A549 (cell line): Measurements from ENCODE around the gene SH2D3A. TPM values are rescaled to one million over a fixed set of nuclear protein-coding genes. Genes with fewer than 3 reads are reported as not detected.
A peak's percentile ranks its signal among the peaks of the same experiment; 100 is the strongest.

Experiments used
- ATAC-seq, 2 experiments: fragments of 200-7000 bp in 1 of 2; fragments of >200 bp in 1 of 2; cut with Nextera tagmentation in 1 of 2; cut with Tn5 transposase in 1 of 2; 3 replicates each; pipeline versions ENCODE4 v1.8.0 to v1.9.1; 2018 to 2020; ENCODE audit warnings: mild to moderate bottlenecking in 1 of 2, moderate library complexity in 1 of 2
- CTCF ChIA-PET: fragments of 300-600 bp; sonication (Branson Sonifier 250); formaldehyde crosslinking; extraction: SDS; loops from one replicate; lab custom pipeline; 2021; ENCODE audit warnings: antibody characterized with exemption, inconsistent platforms; lab: Yijun Ruan, JAX
- POLR2A ChIA-PET: fragments of 350-600 bp; formaldehyde crosslinking; extraction: SDS; loops from one replicate; lab custom pipeline; 2021; ENCODE audit warnings: antibody characterized with exemption, inconsistent platforms; lab: Yijun Ruan, JAX
- DNase-seq, 2 experiments: peaks; one replicate each; pipeline versions ENCODE4 v3.0.0 to v3.0.0-alpha.2; 2011 to 2016; ENCODE audit warnings: low read depth in 1 of 2, low spot score in 1 of 2
- FAIRE-seq: peaks from 2 replicates; lab custom pipeline; 2011; peaks lifted over from hg19 to GRCh38; lab: Jason Lieb, UNC
- H3K27ac ChIP-seq, 2 experiments: fragments of >200 bp; sonication (Bioruptor Twin); formaldehyde crosslinking; 3 replicates each; pipeline ENCODE4 v1.5.1; 2016 to 2017
- H3K4me1 ChIP-seq: fragments of >200 bp; sonication (Bioruptor Twin); formaldehyde crosslinking; 3 replicates; pipeline ENCODE4 v1.6.1; 2016
- H3K4me2 ChIP-seq: fragments of >200 bp; sonication (Bioruptor Twin); formaldehyde crosslinking; 3 replicates; pipeline ENCODE4 v1.6.1; 2016
- H3K4me3 ChIP-seq: fragments of >200 bp; sonication (Bioruptor Twin); formaldehyde crosslinking; 3 replicates; pipeline ENCODE4 v1.5.1; 2016
- H3K9me3 ChIP-seq: fragments of >200 bp; sonication (Bioruptor Twin); formaldehyde crosslinking; 3 replicates; pipeline ENCODE4 v1.6.1; 2016
- BHLHE40 ChIP-seq: IDR thresholded peaks from 2 replicates; pipeline ENCODE4 v1.6.1; 2012; ENCODE audit warnings: low read depth, low read length, inconsistent platforms
- CHD4 ChIP-seq: fragments of 200-600 bp; sonication (generic); IDR thresholded peaks from 2 replicates; pipeline ENCODE4 v1.6.1; 2016; ENCODE audit warnings: antibody characterized with exemption, mild to moderate bottlenecking, borderline replicate concordance
- EHF ChIP-seq: fragments of 250-450 bp; sonication (Bioruptor Pico); IDR thresholded peaks from 2 replicates; pipeline ENCODE4 v1.5.0; 2020; ENCODE audit warnings: mild to moderate bottlenecking
- EHMT2 ChIP-seq: fragments of 200-600 bp; sonication (generic); IDR thresholded peaks from 2 replicates; pipeline ENCODE4 v1.6.1; 2016; ENCODE audit warnings: antibody characterized with exemption, low read depth, mild to moderate bottlenecking, moderate library complexity
- EP300 ChIP-seq, 2 experiments: fragments of >200 bp; sonication (Bioruptor Twin); formaldehyde crosslinking; IDR thresholded peaks; 2 replicates in 1 of 2; 3 replicates in 1 of 2; pipeline ENCODE4 v1.6.1; 2016 to 2017
- FOSB ChIP-seq: fragments of 250-450 bp; sonication (Bioruptor Pico); IDR thresholded peaks from 2 replicates; pipeline ENCODE4 v1.5.0; 2020; ENCODE audit warnings: mild to moderate bottlenecking, moderate library complexity
- FOSL2 ChIP-seq, 2 experiments: fragments of 450-650 bp in 1 of 2; fragments of >200 bp in 1 of 2; sonication (Bioruptor Twin) in 1 of 2; formaldehyde crosslinking; IDR thresholded peaks; 2 replicates each; pipeline versions ENCODE4 v1.5.0 to v1.6.1; 2016 to 2020; ENCODE audit warnings: mild to moderate bottlenecking in 1 of 2, moderate library complexity in 1 of 2
- HDAC2 ChIP-seq: fragments of 200-600 bp; sonication (generic); IDR thresholded peaks from 2 replicates; pipeline ENCODE4 v1.6.1; 2016
- HMGXB4 ChIP-seq: fragments of 250-450 bp; sonication (Bioruptor Pico); IDR thresholded peaks from 2 replicates; pipeline ENCODE4 v1.5.0; 2021; ENCODE audit warnings: mild to moderate bottlenecking, moderate library complexity, borderline replicate concordance
- HOXB13 ChIP-seq: fragments of 250-450 bp; sonication (Bioruptor Pico); IDR thresholded peaks from 2 replicates; pipeline ENCODE4 v1.5.0; 2020; ENCODE audit warnings: low read depth, mild to moderate bottlenecking, moderate library complexity
- KDM1A ChIP-seq: fragments of 200-600 bp; sonication (generic); IDR thresholded peaks from 2 replicates; pipeline ENCODE4 v1.6.1; 2016; ENCODE audit warnings: low read depth, mild to moderate bottlenecking
- MAX ChIP-seq: IDR thresholded peaks from 2 replicates; pipeline ENCODE4 v1.6.1; 2012
- NR3C1 ChIP-seq: fragments of >200 bp; sonication (Bioruptor Twin); formaldehyde crosslinking; IDR thresholded peaks from 3 replicates; pipeline ENCODE4 v1.6.1; 2017
- PHF8 ChIP-seq: fragments of 200-600 bp; sonication (generic); IDR thresholded peaks from 2 replicates; pipeline ENCODE4 v1.6.1; 2016; ENCODE audit warnings: low read depth, mild to moderate bottlenecking, antibody characterized with exemption, moderate library complexity, borderline replicate concordance
- RFX5 ChIP-seq: fragments of 450-650 bp; IDR thresholded peaks from 2 replicates; pipeline ENCODE4 v1.7.1; 2014; ENCODE audit warnings: antibody characterized with exemption, mild to moderate bottlenecking, moderate library complexity
- RNF2 ChIP-seq: fragments of 200-600 bp; sonication (generic); IDR thresholded peaks from 2 replicates; pipeline ENCODE4 v1.6.1; 2016; ENCODE audit warnings: low read depth, mild to moderate bottlenecking, antibody characterized with exemption, moderate library complexity, borderline replicate concordance
- SREBF2 ChIP-seq: fragments of 450-650 bp; IDR thresholded peaks from 2 replicates; pipeline ENCODE4 v1.6.1; 2014; ENCODE audit warnings: mild to moderate bottlenecking, moderate library complexity
- ZSCAN20 ChIP-seq: fragments of 250-450 bp; sonication (Bioruptor Pico); IDR thresholded peaks from 2 replicates; pipeline ENCODE4 v1.8.0; 2022; ENCODE audit warnings: mild to moderate bottlenecking, moderate library complexity
- WGBS: methylation state at CpG from one replicate; pipeline ENCODE4 v1.1.6; 2017; ENCODE audit errors: missing lambda C conversion rate; 5-methylcytosine and 5-hydroxymethylcytosine counted together
- polyA plus RNA-seq, 4 experiments: library from polyadenylated mRNA; depleted of rRNA in 3 of 4; stranded (reverse); fragments of >200 nt; fragmentation: RNase III in 1 of 4; extraction: RNeasy Plus Mini Kit Qiagen cat#74134 plus additional on column Dnase treatment in 1 of 4; gene quantifications; 2 replicates in 3 of 4; 3 replicates in 1 of 4; pipeline ENCODE4 v1.2.3, GENCODE V29; 2011 to 2017

The SH2D3A gene
- polyA plus RNA-seq, 2 of the 4 experiments (the other 2 are of a cell fraction) = 6.7 to 10.0 TPM

GRCh38 chr19:6740589-6741343, 26.5 kb downstream of the SH2D3A start:
- DNase-seq (peak in 1 of 2 experiments; percentile 27), FAIRE-seq (no peak), ATAC-seq (0 out of 6 replicates have a peak, but pooled peaks of 1 of the 2 experiments have one; percentile 0)
- Histone ChIP-seq H3K4me3 (peak overlapping the region; percentile 93), H3K4me1 (peaks cover 56% of the 10 kb centered on the region), H3K27ac (peak overlapping the region; percentile 97 to 98), H3K4me2 (peak overlapping the region; percentile 67), H3K9me3 (no peaks in the 10 kb centered on the region)
- ChIA-PET POLR2A (interaction anchor here (0.6 kb wide), 1 partner anchor 60 kb away, joined by 3 read pairs; no protein-coding TSS in a partner anchor), CTCF (interaction anchor here (1.3 to 6.3 kb wide), 2 partner anchors 63 to 123 kb away, joined by 3 to 36 read pairs; no protein-coding TSS in a partner anchor)
- 1% methylated on average over 13 of the region's 46 CpGs for WGBS
- no peak for TF ChIP-seq EHMT2
- no peak for TF ChIP-seq CHD4
- TF ChIP-seq RNF2 = no peak
- peak; percentile 17; the same call in 1 of the 2 replicates for TF ChIP-seq MAX
- TF ChIP-seq HMGXB4 (CRISPR knock-in tag) = no peak
- no peak for TF ChIP-seq NR3C1
- no peak for TF ChIP-seq FOSB (CRISPR knock-in tag)
- TF ChIP-seq SREBF2 = no peak
- no peak for TF ChIP-seq KDM1A
- peak; percentile 22; the same call in 1 of the 2 replicates for TF ChIP-seq PHF8
- TF ChIP-seq HOXB13 (CRISPR knock-in tag) = no peak
- TF ChIP-seq HDAC2 = no peak
- TF ChIP-seq BHLHE40 = no peak
- no peak for TF ChIP-seq RFX5
- no peak for TF ChIP-seq EHF (CRISPR knock-in tag)
- TF ChIP-seq FOSL2 (IDR thresholded peaks at IDR 0.05) = no peak
- TF ChIP-seq FOSL2 (CRISPR knock-in tag; IDR thresholded peaks at IDR 0.05) = peak; percentile 20; the same call in 1 of the 2 replicates
- TF ChIP-seq EP300 (IDR thresholded peaks at IDR 0.05) = no peak
- TF ChIP-seq, all 56 proteins: peak for 3

- Histone ChIP-seq H3K4me2 (peak overlapping the region; percentile 67), H3K4me3 (peak overlapping the region; percentile 93), H3K27ac (peak overlapping the region; percentile 97 to 98), H3K4me1 (peaks cover 50% of the 10 kb centered on the region), H3K9me3 (no peaks in the 10 kb centered on the region)
- FAIRE-seq (no peak), ATAC-seq (no peak), DNase-seq (peak; percentile 50 to 53)
- TF ChIP-seq MAX = peak; percentile 1
- TF ChIP-seq ZSCAN20 (CRISPR knock-in tag) = no peak
- ChIA-PET POLR2A (interaction anchor here (0.6 to 1.0 kb wide), 2 partner anchors 27 to 61 kb away, joined by 3 read pairs; partner anchors contain the start of gene SH2D3A), CTCF (interaction anchor here (6.3 kb wide), 1 partner anchor 123 kb away, joined by 36 read pairs; no protein-coding TSS in a partner anchor)
- 3% methylated on average over 11 of the region's 34 CpGs for WGBS
These were observed 27.2 kb downstream of the SH2D3A start for GRCh38 chr19:6739883-6740588.
